HG03196 (cell line): ENCODE measurements around the gene TMEM176B.
"Not testable (repeated sequence)": the region's sequence is repeated elsewhere in the genome, so short reads cannot be mapped to it uniquely, and the experiment has no call there.

Experiments
- ATAC-seq: cut with Tn5 transposase; IDR thresholded peaks from one replicate; pipeline ENCODE4 v1.9.1; 2021; ENCODE audit not compliant: unreplicated experiment

The TMEM176B gene

DNA sequence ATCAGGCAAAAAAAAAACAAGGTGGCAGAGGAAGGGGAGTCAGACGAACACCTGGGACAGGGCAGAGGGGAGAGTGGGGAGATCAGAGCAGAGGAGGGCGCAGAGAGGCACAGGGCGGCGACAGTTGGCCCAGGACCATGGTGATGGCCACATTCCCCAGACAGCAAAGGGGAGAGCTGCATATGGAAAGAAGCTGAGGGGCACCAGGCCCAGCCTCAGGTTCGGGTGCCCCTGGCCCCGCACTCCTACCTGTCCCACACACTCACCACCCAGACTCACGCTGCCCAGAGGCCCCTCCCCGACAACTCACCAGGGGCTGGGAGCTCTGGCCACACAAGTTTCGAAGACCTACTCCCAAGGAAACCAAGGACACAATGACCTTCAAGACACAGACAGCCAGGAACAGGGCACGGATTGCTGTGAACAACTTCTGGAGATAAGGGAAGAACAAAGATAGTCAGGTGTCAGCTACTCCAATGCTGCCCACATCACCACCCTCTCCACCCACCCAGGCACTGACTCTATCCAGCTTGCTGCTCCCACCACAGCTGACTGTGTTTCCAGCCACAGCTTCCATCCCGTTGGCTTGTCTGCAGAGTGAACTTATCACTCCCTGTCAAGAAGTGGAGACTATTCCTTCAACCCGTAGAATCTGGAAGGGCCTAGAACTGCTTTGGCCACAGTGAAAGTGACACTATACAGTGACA lies 8.3 kb downstream of the TMEM176B start:
- no peak for ATAC-seq

DNA sequence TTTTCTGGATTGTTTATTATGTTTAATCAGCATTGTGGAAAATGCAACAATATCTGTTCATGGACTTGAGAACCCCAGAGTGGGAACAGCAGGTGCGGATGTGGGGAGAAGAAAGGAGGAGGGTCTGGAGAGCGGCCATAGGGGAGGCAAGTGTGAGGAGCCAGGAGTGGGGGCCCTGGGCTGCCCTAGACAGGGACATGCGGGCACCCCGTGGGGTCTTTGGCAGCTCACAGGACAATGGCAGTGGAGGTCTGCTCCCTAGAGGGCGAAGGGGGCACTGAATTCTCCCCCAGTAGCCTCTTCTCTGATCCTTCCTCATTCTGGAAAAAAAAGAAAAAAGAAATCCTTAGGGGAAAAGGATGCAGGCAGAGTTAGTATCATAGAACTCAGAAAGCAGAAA lies 8.9 kb downstream of the TMEM176B start:
- ATAC-seq, result no peak

DNA sequence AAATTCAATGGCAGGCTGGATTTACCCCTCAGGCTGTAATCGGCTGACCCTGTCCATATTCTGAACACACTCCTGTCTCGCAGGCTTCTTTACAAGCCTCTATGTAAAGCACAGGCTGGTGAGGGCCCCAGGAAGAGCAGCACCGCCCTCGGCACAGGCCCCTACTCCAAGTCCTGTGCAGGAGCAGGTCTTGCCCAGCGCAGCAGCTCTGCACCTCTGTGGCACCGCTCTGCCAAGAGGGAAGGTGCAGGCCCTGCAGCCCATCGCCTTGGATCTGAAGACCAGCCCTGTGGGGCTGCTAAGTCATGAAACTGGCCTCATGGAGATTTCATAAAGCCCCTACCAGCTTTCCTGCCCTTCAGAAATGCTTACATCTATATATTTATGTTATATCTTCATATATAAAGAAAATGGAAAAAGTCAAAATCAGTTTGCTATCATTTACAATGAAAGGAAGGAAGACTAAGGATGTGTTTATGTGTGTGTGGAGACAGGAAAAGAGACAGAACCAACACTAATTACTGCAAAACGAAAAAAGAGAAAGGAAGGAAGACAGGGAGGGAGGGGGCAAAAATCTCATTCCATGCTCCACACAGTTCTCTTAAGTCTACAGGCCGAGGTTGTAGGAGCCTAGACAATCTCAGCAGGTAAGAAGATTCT lies 9.6 kb downstream of the TMEM176B start:
- no peak for ATAC-seq

DNA sequence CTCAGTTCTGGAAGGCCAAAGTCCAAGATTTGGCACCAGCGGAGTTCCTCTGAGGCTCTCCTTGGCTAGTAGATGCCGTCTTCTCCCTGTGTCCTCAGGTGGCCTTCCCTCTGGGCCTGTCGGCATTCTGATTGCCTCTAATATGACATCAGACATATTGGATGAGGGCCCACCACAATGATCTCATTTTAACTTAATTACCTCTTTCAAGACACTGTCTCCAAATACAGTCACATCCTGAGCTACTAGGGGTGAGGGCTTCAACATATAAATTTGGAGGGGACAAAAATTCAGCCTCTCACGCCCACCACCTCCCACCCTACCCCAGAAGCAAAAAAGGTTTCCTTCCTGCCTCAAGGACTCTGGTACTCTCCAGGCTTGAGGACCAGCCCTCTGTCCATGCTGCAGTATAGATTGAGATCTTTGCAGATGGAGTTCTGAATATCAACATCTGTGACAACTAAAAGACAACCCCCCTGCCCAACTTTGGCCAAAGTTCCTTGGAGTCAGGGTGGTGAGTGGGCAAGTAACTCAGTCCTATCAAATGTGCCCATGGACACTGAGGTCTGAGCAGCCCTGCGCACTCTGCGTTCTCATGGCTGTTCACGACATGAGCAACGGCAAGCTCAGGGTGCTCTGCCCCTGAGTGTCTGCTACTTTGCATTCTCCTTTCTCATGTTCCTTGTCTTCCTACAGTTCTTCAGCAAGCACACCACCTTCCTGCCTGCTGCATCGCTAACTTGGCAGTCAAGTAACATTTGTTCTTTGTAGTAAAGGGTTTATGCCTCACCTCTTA lies 11.5 kb downstream of the TMEM176B start:
- ATAC-seq, result no peak

DNA sequence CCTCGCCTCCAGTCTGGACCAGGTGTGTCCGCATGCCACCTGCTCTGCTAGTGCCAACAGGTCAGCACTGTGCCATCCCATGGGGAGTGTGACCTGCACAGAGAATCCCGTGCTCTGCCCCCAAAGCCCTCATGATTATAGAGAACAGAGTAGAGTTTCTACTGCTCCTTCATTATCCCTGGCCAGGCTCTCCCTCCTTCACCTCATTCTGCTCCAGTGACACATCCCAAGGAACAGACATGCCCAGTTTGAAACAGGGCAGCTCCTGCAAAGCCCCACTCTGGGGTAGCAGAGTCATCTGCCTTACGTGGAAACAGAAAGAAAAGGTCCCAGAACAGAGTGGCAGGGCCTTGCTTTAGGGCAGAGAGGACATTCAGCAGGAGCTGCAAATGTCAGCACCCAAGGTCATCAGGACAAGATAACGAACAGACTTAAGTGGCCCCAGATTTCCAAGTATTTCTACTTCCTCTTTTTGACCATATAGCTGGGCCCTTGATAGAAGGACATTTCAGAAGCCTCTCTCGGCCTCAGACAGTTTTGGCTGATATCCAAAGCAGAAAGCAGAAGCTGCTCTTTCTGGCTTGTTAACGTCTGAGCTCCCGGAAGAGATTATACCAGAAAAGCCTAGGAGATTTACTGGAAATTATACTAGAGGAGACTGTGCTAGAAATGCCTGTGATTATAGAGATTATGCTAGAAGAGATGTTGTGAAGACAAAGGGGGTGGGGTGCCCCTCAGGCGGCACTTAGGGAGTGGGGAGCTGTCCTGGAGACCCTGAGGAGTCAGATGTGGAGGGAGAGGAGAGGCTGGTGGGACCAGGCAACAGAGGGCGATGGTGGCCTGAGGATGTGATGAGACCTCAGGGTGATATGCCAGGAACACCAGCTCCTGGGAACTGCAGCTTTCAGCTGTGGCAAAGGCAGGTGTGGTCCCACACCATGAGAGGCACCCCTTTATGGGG lies 12.6 kb downstream of the TMEM176B start:
- ATAC-seq, result no peak

DNA sequence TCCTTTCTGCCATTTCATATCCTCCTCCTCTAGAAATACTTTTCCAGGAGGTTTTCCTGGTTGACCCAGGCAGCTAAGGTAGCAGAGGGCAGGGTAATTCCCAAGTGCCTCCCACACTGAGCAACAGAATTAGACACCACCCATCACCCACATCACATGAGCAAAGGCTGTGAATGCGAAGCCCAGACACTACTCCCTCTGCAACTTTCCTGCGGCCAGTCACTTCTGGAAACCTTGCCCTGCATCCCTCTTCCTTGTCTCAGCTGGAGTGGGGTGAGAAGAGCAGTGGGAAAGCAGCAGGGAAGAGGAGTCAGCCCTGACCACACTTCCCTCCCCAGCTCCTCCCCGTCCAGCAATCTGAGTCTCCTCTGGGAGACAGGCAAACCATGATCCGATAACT lies 15.2 kb downstream of the TMEM176B start:
- no peak for ATAC-seq

DNA sequence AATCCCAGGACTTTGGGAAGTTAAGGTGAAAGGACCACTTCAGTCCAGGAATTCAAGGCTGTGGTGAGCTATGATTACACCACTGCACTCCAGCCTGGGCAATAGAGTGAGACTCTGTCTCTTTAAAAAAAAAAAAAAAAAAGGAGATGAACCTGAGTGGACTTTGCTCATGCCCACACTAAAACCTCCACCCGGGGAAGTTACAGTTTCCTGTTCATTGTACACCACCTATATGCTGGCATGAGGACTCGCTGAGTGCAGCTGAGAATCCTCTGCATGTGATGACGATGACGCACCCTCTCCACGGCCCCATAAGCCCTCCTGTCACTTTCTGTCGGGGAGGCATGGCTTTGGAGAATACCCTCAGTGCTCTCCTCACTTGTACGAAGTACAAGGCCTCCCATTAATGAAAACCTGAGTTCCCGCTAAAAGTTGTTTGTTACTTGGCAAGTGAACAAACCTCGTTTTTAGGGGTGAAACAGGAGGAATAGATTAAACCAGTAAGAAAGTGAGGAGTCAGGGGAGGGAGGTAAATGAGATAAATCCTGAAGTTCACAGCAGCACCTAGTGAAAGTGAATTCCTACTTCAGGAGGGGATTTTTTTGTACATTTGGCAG lies 15.9 kb downstream of the TMEM176B start:
- no peak for ATAC-seq

DNA sequence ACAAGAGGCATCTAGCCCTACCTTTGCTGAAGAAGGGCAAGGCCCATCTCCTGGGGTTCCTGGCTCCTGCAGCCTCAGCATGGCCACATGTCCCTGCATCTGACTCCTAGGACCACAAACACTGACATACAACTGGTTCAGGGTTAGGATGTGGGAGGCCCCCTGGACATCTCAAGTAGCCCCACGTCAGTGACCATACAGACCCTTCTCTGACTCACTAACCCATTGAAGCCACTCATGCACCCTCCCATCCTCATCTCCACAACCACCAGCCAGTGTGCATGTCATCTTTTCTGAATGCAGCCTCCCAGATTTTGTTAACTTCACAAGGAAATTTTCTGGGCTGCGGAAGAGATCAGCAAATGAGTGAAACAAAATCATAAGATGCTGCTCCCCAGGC lies 18.2 kb downstream of the TMEM176B start:
- ATAC-seq, result no peak

DNA sequence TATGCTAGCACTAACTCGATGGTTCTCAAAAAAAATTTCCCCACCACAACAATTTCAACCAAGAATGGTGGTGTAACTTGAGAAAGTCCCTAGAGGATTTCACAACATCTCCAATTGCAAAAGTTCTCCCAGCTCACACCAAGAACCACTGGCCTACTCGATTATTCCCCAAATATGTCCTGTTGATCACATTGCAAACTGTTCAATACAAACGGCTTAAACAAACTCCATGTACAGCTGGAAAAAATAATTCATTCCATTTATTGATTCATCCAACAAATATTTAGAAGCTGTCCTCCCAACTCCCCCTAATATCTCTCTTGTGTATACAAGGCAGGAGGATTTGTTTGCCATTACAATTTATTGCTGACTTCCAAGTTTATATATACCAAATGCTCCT lies 19.1 kb downstream of the TMEM176B start:
- no peak for ATAC-seq

DNA sequence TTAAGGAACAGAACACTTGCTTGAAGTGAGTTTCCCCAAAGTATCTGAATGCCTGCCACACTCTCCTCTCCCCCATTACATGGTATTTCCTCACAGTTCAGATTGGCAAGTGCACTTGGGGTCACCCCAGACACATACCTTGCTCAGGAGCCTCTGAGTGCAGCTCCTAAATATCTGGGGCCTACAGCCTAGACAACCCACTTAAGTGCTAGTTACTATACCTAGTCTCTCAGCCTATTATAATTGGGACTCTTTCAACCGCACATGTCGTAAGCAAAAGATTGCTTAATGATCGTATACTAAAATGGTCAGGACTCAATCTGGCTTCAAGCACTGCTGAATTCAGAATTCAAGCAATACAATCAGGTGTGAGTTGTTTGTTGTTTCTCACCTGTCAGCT lies 19.9 kb downstream of the TMEM176B start:
- ATAC-seq, result no peak

DNA sequence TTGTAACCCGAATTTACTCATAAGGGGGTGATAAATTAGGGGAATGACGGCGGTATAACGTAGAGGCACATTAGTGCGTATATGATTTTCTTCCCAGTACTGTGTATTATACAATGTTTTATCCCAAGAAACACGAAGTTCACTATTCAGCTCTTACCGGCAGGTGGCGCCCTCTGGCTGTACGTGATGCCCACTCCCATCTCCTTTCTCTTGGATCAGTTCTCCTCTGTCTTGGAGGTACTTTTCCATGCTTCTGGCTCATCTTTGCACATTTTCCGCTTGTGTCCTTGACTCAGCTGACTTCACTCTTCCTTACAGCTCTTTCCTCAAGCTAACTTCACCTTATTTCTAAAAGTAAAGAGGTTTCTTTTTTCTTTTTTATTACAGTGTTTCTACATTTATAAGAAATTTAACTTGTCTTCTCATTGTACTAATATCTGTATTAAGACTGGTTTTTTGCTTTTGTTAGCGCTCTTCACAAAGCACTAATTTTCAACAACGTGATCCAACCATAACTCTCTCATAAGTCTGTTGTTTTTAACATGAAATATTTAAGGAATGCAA lies 21.3 kb downstream of the TMEM176B start:
- no peak for ATAC-seq

DNA sequence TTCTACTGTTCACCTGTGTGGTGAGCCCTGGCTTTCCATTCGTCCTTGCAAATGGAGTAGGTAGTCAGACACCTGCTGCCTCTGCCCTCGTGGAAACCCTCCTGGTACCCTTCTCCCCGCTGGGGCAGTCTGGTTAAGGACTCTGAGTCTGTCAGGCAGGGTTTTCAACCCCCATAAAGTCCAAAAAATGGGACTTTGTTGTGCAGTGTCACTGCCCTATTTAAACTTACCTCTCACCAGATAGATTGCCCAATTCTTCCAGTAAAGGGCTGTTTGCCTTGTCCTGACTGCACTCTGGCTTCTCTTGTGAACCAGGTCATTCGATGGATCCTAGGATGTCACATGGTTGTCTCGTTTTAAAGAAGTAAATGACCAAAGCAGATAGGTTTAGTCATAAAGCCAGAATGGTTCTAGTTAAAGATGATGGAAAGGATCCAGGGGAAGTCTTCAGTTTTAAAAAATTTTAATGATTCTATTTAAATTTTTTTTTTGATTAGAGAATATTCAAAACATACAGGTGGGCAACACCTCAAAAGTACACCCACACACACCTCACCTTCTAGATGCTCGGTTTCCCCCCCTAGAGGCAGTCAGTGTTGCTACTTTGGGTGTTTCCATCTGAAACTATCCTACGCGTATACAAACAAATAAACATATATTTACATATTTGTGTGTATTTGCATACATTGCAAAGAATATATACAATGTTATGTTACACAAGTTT lies 22.0 kb downstream of the TMEM176B start:
- no peak for ATAC-seq

DNA sequence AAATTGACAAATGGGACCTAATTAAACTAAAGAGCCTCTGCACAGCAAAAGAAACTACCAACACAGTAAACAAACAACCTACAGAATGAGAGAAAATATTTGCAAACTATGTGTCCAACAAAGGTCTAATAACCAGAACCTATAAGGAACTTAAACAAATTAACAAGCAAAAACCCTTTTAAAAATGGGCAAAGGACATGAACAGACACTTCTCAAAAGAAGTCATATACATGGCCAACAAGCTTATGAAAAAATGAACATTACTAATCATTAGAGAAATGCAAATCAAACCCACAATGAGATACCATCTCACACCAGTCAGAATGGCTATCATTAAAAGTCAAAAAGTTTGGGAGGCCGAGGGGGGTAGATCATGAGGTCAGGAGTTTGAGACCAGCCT lies 26.0 kb downstream of the TMEM176B start:
- ATAC-seq, result not testable (repeated sequence)

DNA sequence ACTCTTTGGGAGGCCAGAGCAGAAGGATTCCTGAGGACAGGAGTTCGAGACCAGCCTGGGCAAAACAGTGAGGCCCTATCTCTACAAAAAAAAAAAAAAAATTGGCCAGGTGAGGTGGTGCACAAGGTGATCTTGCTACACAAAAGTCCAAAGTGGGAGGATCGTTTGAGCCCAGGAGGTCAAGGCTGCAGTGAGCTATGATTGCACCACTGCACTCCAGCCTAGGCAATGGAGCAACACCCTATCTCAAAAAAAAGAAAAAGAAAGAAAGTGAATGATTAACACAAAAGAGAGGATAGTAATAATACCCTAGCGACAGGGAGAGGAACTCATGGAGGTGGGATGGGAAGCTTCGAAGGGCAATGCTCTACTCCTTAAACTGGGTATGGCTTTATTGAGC lies 30.4 kb downstream of the TMEM176B start:
- ATAC-seq, result no peak

DNA sequence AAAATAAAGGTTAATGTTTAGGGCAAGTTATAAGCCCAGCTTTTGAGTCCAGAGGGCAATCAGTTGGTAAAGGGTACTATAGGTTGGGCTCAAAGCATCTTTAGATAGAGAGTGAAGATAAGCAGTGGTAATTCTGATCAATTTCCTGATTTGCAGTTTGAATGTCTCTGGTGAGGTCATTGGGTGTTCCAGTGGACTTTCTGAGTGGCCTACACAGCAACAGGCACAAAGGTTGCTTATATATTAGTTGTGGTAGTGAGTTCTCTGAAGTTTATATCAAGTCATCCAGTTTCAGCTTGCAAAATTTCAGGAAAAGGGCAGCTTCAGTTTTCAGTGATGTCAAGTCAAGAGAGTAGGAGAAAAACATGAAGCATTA lies 33.8 kb downstream of the TMEM176B start:
- no peak for ATAC-seq

DNA sequence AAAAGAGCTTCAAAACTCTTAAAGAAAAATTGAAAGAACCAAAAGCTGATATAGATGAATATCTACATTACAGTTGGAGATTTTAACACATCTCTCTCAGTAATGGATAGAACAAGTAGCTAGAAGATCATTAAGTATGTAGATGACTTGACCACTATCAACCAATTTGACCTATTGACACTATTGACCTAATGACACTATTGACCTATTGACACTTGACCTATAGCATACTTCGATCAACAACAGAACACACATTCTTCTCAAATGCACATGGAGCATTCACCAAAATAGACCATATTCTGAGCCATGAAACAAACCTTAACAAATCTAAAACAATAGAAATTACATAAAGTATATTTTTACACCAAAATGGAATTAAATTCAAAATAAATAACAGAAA lies 40.7 kb downstream of the TMEM176B start:
- no peak for ATAC-seq

DNA sequence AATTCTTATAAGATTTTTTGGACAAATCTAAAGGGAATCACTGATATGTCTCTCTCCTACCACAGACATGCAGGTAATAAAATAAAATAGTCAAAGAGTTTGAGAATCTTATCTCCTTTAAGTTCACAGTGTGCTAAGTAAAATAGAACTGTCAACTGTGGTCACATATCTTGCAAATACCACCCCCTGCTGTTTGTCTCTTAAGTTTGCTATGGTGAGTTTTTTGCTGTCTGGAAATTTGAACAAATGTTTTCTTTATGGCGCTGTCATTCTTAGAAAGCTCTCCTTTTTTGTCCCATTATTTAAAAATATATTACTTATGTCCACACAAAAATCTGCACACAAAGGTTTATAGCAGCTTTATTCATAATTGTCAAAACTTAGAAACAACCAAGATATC lies 43.3 kb downstream of the TMEM176B start:
- no peak for ATAC-seq

DNA sequence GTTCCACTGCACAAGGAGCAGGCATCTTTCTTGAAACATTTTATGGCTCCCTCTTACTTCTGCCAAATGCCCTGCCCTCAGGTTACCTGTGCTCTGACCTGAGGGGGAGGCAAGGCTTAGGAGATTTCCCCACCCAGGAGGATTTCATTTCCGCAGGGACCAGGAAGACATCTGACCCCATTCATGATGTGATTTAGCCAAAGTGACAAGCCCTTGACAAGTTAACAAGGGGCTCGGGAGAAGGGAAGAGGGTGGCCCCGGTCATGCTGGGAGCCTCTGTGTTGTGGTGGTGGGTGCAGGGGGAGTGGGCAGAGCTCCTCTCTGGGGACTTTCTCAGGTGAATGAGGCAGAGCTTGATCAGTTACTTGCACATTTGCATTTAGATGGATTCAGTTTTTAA lies 44.0 kb downstream of the TMEM176B start:
- no peak for ATAC-seq

DNA sequence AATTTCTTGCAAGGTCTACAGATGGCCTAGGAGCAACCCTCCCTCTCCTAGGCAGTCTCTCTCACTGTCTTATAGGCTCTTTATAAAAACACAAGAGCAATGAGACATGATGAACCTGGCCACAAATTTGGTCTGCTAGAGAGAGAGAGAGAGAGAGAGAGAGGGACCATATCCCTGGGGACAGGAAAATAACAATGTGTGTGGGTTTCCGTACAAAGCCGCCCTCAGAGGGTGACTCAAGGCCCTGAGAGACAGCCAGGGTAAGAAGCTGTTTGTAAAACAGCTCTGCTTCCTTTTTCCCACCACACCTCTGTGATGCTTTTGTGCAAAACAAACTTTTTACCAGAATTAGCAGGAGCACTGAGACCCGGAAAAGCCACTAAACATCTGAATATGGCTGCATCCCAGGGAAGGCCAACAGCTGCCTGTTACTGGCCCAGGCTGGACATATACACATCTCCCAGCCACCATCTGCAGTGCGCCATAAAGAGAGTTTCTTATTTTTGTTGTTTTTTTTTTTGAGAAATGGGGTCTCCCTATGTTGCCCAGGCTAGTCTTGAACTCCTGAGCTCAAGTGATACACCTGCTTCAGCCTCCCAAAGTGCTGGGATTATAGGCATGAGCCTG lies 44.6 kb downstream of the TMEM176B start:
- ATAC-seq, result peak; percentile 58
